HepG2 (cell line): ENCODE data around the gene PRXL2B. TPM values are rescaled to one million over a fixed set of nuclear protein-coding genes. Genes with fewer than 3 reads are reported as not detected.

Source experiments
- ATAC-seq: fragments of 200-7000 bp; cut with Tn5 transposase; 3 replicates; pipeline ENCODE4 v1.9.1; 2020; ENCODE audit warnings: mild to moderate bottlenecking, moderate library complexity
- BruUV-seq: library from RNA; stranded (reverse); fragments of 400-500 nt; replicated peaks from 2 replicates; lab custom pipeline; 2021; lab: Mats Ljungman, UMichigan
- CTCF ChIA-PET: fragments of 300-600 bp; formaldehyde crosslinking; extraction: SDS; loops from one replicate; lab custom pipeline; 2021; ENCODE audit warnings: low total read pairs, inconsistent platforms, low intra/inter-chr PET ratio; lab: Yijun Ruan, JAX
- POLR2A ChIA-PET: fragments of 350-600 bp; sonication (Branson Sonifier 250); formaldehyde crosslinking; loops from one replicate; lab custom pipeline; 2020; ENCODE audit warnings: antibody characterized with exemption, inconsistent platforms; lab: Yijun Ruan, JAX
- DNase-seq: peaks from one replicate; pipeline ENCODE4 v3.0.0-alpha.2; 2015; ENCODE audit warnings: low spot score
- FAIRE-seq: peaks from 3 replicates; lab custom pipeline; 2011; peaks lifted over from hg19 to GRCh38; lab: Jason Lieb, UNC
- H2AFZ ChIP-seq: one replicate; pipeline ENCODE4 v1.6.1; 2011; ENCODE audit warnings: low read length, inconsistent platforms
- H3K27ac ChIP-seq: fragments of 300-600 bp; 3 replicates; pipeline ENCODE4 v1.8.0; 2011; ENCODE audit warnings: mixed run types, mild to moderate bottlenecking, mixed read lengths, low read length, inconsistent platforms; ENCODE audit not compliant: insufficient read depth; ENCODE audit errors: extremely low read length
- H3K27me3 ChIP-seq, 2 experiments: fragments of 200-600 bp in 1 of 2; 2 replicates in 1 of 2; 3 replicates in 1 of 2; pipeline versions ENCODE4 v1.6.0 to v1.8.0; 2011; ENCODE audit warnings: low read length in 2 of 2, mild to moderate bottlenecking in 2 of 2, moderate library complexity in 2 of 2, inconsistent platforms in 1 of 2; ENCODE audit not compliant: insufficient read depth in 2 of 2, control insufficient read depth in 1 of 2
- H3K36me3 ChIP-seq, 2 experiments: fragments of 200-600 bp in 1 of 2; replicated peaks in 1 of 2; 2 replicates in 1 of 2; 3 replicates in 1 of 2; pipeline versions ENCODE4 v1.5.1 to v1.8.0; 2011; ENCODE audit warnings: low read length in 2 of 2, inconsistent platforms in 1 of 2; ENCODE audit not compliant: insufficient read depth in 2 of 2, control insufficient read depth in 1 of 2
- H3K4me1 ChIP-seq: 2 replicates; pipeline ENCODE4 v1.5.1; 2012; ENCODE audit warnings: low read length, inconsistent platforms; ENCODE audit not compliant: insufficient read depth
- H3K4me2 ChIP-seq: 2 replicates; pipeline ENCODE4 v1.6.0; 2011; ENCODE audit warnings: low read depth, low read length, inconsistent platforms
- H3K4me3 ChIP-seq, 3 experiments: fragments of 200-600 bp in 1 of 3; sonication (generic), shearing (Covaris generic) in 1 of 3; replicated peaks in 1 of 3; 2 replicates each; pipeline ENCODE4 v1.5.1; 2011 to 2016; ENCODE audit warnings: low read length in 3 of 3, inconsistent platforms in 2 of 3, low read depth in 2 of 3, mild to moderate bottlenecking in 2 of 3, control low read depth in 1 of 3, mixed read lengths in 1 of 3; ENCODE audit not compliant: insufficient read depth in 1 of 3
- H3K79me2 ChIP-seq: one replicate; pipeline ENCODE4 v1.6.1; 2011; ENCODE audit warnings: low read length, inconsistent platforms; ENCODE audit not compliant: insufficient read depth
- H3K9ac ChIP-seq: 2 replicates; pipeline ENCODE4 v1.6.0; 2011; ENCODE audit warnings: mild to moderate bottlenecking, low read depth, low read length, inconsistent platforms; ENCODE audit not compliant: insufficient read depth
- H3K9me3 ChIP-seq: 2 replicates; pipeline ENCODE4 v1.5.1; 2012; ENCODE audit warnings: mild to moderate bottlenecking, low read length
- H4K20me1 ChIP-seq: 2 replicates; pipeline ENCODE4 v1.6.0; 2011; ENCODE audit warnings: inconsistent platforms, mild to moderate bottlenecking, low read length, moderate library complexity; ENCODE audit not compliant: insufficient read depth
- DMTF1 ChIP-seq: sonication (generic); formaldehyde crosslinking; IDR thresholded peaks from 2 replicates; pipeline ENCODE4 v1.4.0; 2020; ENCODE audit warnings: mild to moderate bottlenecking, missing genetic modification reagents
- JUND ChIP-seq: sonication (generic); formaldehyde crosslinking; IDR thresholded peaks from 2 replicates; pipeline ENCODE4 v1.8.0; 2022; ENCODE audit warnings: mild to moderate bottlenecking, missing genetic modification reagents
- RBM39 ChIP-seq: fragments of 200-400 bp; formaldehyde crosslinking; IDR thresholded peaks from one replicate; pipeline ENCODE4 v1.6.1; 2018; ENCODE audit warnings: antibody characterized with exemption, mild to moderate bottlenecking, low read depth, low read length; ENCODE audit not compliant: poor library complexity, severe bottlenecking
- SNRNP70 ChIP-seq: fragments of 200-400 bp; formaldehyde crosslinking; IDR thresholded peaks from 2 replicates; pipeline ENCODE4 v1.6.1; 2017; ENCODE audit warnings: mild to moderate bottlenecking, low read depth, low read length, moderate library complexity
- UBTF ChIP-seq: sonication (generic); formaldehyde crosslinking; IDR thresholded peaks from 2 replicates; pipeline ENCODE4 v1.4.0; 2020; ENCODE audit warnings: mild to moderate bottlenecking, missing genetic modification reagents
- ZFX ChIP-seq: sonication (generic); formaldehyde crosslinking; IDR thresholded peaks from 2 replicates; pipeline ENCODE4 v1.4.0; 2020; ENCODE audit warnings: mild to moderate bottlenecking, low read depth, missing genetic modification reagents, moderate library complexity
- ZFY ChIP-seq: sonication (generic); formaldehyde crosslinking; IDR thresholded peaks from 2 replicates; pipeline ENCODE4 v1.4.0; 2020; ENCODE audit warnings: missing genetic modification reagents
- WGBS: methylation state at CpG from one replicate; pipeline ENCODE4 v1.1.6; 2017; ENCODE audit warnings: low lambda C conversion rate; 5-methylcytosine and 5-hydroxymethylcytosine counted together
- in situ Hi-C: cut with HindIII; loops from 2 replicates; pipeline ENCODE4 v1.10.0; 2017; ENCODE audit warnings: low pct_unique_long_range_greater_than_20kb; ENCODE audit not compliant: extremely low pct_ligation_motif_present
- intact Hi-C: fragments of 100-400 bp; cut with micrococcal nuclease; formaldehyde crosslinking; loops from one replicate; pipeline ENCODE4 v1.10.0; 2022; ENCODE audit not compliant: unreplicated experiment
- polyA plus RNA-seq, 8 experiments: library from polyadenylated mRNA; depleted of rRNA in 3 of 8; stranded (reverse) in 7 of 8; unstranded in 1 of 8; fragments of >200 nt; fragmentation: Illumina TruSeq in 4 of 8; extraction: Trizol in 4 of 8; gene quantifications; 2 replicates each; pipeline versions ENCODE4 v1.2.1 to v1.2.3, GENCODE V29; 2011 to 2016; ENCODE audit warnings: low read depth in 4 of 8, missing spikeins in 1 of 8, mixed read lengths in 1 of 8; ENCODE audit not compliant: insufficient read depth in 1 of 8
- total RNA-seq, 5 experiments: library from RNA; depleted of rRNA; stranded (reverse); fragments of >200 nt; fragmentation: Illumina TruSeq; extraction: Trizol; gene quantifications; 2 replicates each; pipeline ENCODE4 v1.2.3, GENCODE V29; 2016; ENCODE audit warnings: low read depth in 1 of 5
- TF ChIP-seq, protein P1 (sequence below): sonication (generic); formaldehyde crosslinking; IDR thresholded peaks from 2 replicates; pipeline ENCODE4 v1.5.0; 2020; ENCODE audit warnings: mild to moderate bottlenecking, missing genetic modification reagents, borderline replicate concordance

PRXL2B gene
- total and polyA plus RNA-seq, 2 of the 13 experiments (the other 11 are each of a cell fraction or from before 2014, with no cell fraction given): 16.8 to 22.1 TPM

DNA sequence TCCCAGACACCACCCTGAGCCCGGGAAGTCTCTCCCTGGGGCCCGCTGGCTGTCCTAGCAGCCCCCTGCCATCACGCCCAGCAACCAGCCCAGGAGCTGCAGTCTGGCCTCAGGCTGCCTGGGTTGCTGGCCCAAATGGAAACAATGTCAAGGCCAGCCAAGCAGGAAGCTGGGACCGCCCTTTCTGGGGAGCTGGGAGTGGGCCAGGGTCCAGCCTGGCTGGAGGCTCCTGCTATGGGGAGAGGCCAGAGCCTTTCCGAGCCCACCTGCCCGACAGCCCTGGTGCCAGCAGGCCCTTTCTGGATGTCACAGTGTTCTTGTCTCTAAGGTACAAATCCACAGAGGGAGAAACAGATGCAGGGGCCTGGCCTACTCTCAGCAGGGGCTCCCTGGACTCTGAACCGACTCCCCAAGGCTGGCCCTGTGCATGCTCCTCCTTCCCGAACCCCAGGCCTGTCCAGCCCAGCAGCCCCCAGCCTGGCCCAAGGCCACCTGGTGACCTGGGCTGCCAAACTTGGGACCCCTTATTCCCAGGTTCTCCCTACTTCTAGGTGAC lies 47.4 kb downstream of the PRXL2B start (continued):
- TF ChIP-seq UBTF (no peak; the same call in 1 of the 2 replicates), RBM39 (no peak), ZFY (CRISPR knock-in tag) (peak; percentile 22; the same call in 1 of the 2 replicates)

DNA sequence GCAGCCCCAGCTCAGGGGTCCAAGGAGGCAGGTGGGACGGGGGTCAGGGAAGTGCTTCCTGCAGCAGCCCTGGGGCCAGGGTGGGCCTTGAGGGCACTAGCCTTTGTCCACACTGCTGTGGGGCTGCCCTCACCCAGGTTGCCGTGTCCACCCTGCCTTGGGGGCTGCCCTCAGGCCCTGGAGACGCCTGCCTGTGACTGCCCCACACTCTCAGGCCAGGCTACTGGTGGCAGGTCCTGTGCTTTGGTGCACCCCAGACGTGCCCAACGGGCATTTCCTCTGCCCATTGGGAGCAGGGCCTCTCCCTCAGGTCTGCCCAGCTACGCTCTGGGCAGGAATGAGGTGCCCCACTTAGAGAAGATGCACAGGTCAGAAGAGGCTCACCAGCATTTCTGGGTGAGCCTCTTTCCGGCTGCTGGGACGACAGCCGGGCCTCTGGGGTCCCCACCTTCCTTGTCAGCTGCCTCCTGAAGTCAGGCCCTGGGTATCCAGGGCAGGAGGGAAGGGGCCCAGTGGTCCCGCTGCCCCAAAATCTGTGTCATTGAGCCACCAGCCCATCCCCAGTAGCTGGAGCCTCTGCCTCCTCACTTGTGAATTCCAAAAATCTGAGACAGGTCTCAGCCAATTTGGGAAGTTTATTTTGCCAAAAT lies 48.9 kb downstream of the PRXL2B start:
- CTCF ChIA-PET: no interaction called here
- Histone ChIP-seq H3K27ac (no peak overlapping the region), H3K27me3 (peaks cover 2 to 10% of the 10 kb centered on the region in 2 experiments; a peak in 2 of 5 replicates), H3K9me3 (peaks cover 7% of the 10 kb centered on the region; the same call in 1 of the 2 replicates), H2AFZ (no peak overlapping the region), H3K9ac (no peak overlapping the region), H3K4me1 (peaks cover 40% of the 10 kb centered on the region), H3K79me2 (no peaks in the 10 kb centered on the region), H3K4me2 (no peak overlapping the region), H4K20me1 (no peaks in the 10 kb centered on the region), H3K4me3 (no peak overlapping the region), H3K36me3 (no peaks in the 10 kb centered on the region)
- intact Hi-C loops: loop anchor here (10.0 kb wide), 1 partner anchor 51 kb away; the partner anchor contains the start of gene PRXL2B
- no TSS peak for BruUV-seq
- POLR2A ChIA-PET: no interaction called here
- FAIRE-seq: no peak
- in situ Hi-C loops: no loop called here
- WGBS: 18% methylated on average over 3 of the region's 10 CpGs
- TF ChIP-seq, protein P1, sequence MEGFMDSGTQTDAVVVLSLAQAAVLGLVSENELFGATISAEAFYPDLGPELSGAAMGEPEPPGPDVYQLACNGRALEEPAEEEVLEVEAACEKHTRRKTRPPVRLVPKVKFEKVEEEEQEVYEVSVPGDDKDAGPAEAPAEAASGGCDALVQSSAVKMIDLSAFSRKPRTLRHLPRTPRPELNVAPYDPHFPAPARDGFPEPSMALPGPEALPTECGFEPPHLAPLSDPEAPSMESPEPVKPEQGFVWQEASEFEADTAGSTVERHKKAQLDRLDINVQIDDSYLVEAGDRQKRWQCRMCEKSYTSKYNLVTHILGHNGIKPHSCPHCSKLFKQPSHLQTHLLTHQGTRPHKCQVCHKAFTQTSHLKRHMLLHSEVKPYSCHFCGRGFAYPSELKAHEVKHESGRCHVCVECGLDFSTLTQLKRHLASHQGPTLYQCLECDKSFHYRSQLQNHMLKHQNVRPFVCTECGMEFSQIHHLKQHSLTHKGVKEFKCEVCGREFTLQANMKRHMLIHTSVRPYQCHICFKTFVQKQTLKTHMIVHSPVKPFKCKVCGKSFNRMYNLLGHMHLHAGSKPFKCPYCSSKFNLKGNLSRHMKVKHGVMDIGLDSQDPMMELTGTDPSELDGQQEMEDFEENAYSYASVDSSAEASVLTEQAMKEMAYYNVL (CRISPR knock-in tag): no peak
- TF ChIP-seq DMTF1 (CRISPR knock-in tag) (no peak), SNRNP70 (no peak), JUND (CRISPR knock-in tag) (no peak), ZFX (no peak)
- DNase-seq: no peak
- ATAC-seq: no peak
